Kidney (tissue), 22 donors: ENCODE data around the gene NUP188. TPM values are rescaled to one million over a fixed set of nuclear protein-coding genes. Genes with fewer than 3 reads are reported as not detected.

ENCODE experiments used
- DNase-seq, 5 donors: peaks; one replicate each; pipeline ENCODE4 v3.0.0-alpha.2; 2013 to 2020
- FAIRE-seq: peaks from 2 replicates; lab custom pipeline; 2012; peaks lifted over from hg19 to GRCh38; lab: Jason Lieb, UNC
- H3K27ac ChIP-seq, 2 donors: one replicate each; pipeline ENCODE4 v1.7.0; 2013; ENCODE audit warnings: low read depth in 2 of 2, low read length in 2 of 2, inconsistent platforms in 1 of 2
- H3K27me3 ChIP-seq: one replicate; pipeline ENCODE4 v1.7.1; 2013; ENCODE audit warnings: low read length, inconsistent platforms; ENCODE audit not compliant: control insufficient read depth, insufficient read depth
- H3K36me3 ChIP-seq, 3 donors: one replicate each; pipeline versions ENCODE4 v1.7.0 to v1.7.1; 2013; ENCODE audit warnings: low read length in 3 of 3, control low read depth in 1 of 3, inconsistent platforms in 1 of 3; ENCODE audit not compliant: insufficient read depth in 3 of 3, control insufficient read depth in 2 of 3
- H3K4me1 ChIP-seq, 3 donors: one replicate each; pipeline versions ENCODE4 v1.7.0 to v1.7.1; 2013; ENCODE audit warnings: low read length in 3 of 3, inconsistent platforms in 1 of 3, low read depth in 1 of 3; ENCODE audit not compliant: control insufficient read depth in 2 of 3, insufficient read depth in 2 of 3
- H3K4me3 ChIP-seq, 3 donors: one replicate each; pipeline versions ENCODE4 v1.7.0 to v1.8.1; 2013; ENCODE audit warnings: low read length in 3 of 3, control low read depth in 1 of 3, inconsistent platforms in 1 of 3
- H3K9ac ChIP-seq, 3 donors: one replicate each; pipeline versions ENCODE4 v1.7.0 to v1.7.1; 2013; ENCODE audit warnings: low read length in 3 of 3, control low read depth in 1 of 3, inconsistent platforms in 1 of 3
- H3K9me3 ChIP-seq, 3 donors: one replicate each; pipeline versions ENCODE4 v1.7.0 to v1.7.1; 2013; ENCODE audit warnings: low read length in 3 of 3, control low read depth in 1 of 3, inconsistent platforms in 1 of 3; ENCODE audit not compliant: control insufficient read depth in 2 of 3, insufficient read depth in 1 of 3
- CTCF ChIP-seq: IDR thresholded peaks from 3 replicates; pipeline ENCODE4 v1.5.1; 2012; ENCODE audit warnings: mild to moderate bottlenecking, moderate library complexity, borderline replicate concordance; ENCODE audit not compliant: insufficient read depth; ENCODE audit errors: extremely low read depth
- intact Hi-C: fragments of 100-400 bp; cut with DNase I; formaldehyde crosslinking; loops from one replicate; pipeline ENCODE4 v1.11.1; 2022
- long read RNA-seq, 10 donors: library from polyadenylated mRNA in 1 of 10; unstranded in 1 of 10; transcript quantifications; one replicate each; pipeline ENCODE4 v2.0.0 and lab custom pipeline, GENCODE V29; 2021 to 2026
- polyA plus RNA-seq: library from polyadenylated mRNA; stranded (reverse); fragments of 350-450 nt; fragmentation: Illumina TruSeq; extraction: RNeasy Lipid Tissue Mini Kit (QIAGEN cat#74804); gene quantifications from one replicate; pipeline ENCODE4 v1.2.3, GENCODE V29; 2014; ENCODE audit warnings: low read depth, low replicate concordance; ENCODE audit not compliant: insufficient read depth
- total RNA-seq: library from RNA; stranded (reverse); fragmentation: NEBNext Ultra II Directional; extraction: Animal tissue kit (Norgen Biotek cat#: 25700); gene quantifications from one replicate; pipeline ENCODE4 v1.2.1, GENCODE V29; 2021
- donor health status: control.
- donor health status: control.
- donor health status: control.
- donor health status: control.
- donor health status: control.
- donor health status: DM: yes; HTN: yes; CAD: no.
- donor health status: Normal renal cell carcinoma (clear cell type).

NUP188 gene
- total RNA-seq: 27.9 TPM
- polyA plus RNA-seq: 6.4 TPM
- long read RNA-seq, donor 1, full-length matches to known transcripts: 2 of 2 reads
- long read RNA-seq, donor 1, partial matches to known transcripts: 0 of 2 reads
- long read RNA-seq, donor 1, other reads (novel, unspliced or antisense): 0 of 2 reads
- long read RNA-seq, donor 2, full-length matches to known transcripts: 1 of 50 reads
- long read RNA-seq, donor 2, partial matches to known transcripts: 34 of 50 reads
- long read RNA-seq, donor 2, other reads (novel, unspliced or antisense): 15 of 50 reads
- long read RNA-seq, donor 3, partial matches to known transcripts: 24 of 50 reads
- long read RNA-seq, donor 3, other reads (novel, unspliced or antisense): 26 of 50 reads
- long read RNA-seq, donor 4: 0 reads
- long read RNA-seq, donor 5: 0 reads
- long read RNA-seq, donor 6: 0 reads
- long read RNA-seq, donor 7, full-length matches to known transcripts: 1 of 14 reads
- long read RNA-seq, donor 7, partial matches to known transcripts: 4 of 14 reads
- long read RNA-seq, donor 7, other reads (novel, unspliced or antisense): 9 of 14 reads
- long read RNA-seq, donor 8, full-length matches to known transcripts: 1 of 1 reads
- long read RNA-seq, donor 8, partial matches to known transcripts: 0 of 1 reads
- long read RNA-seq, donor 8, other reads (novel, unspliced or antisense): 0 of 1 reads
- long read RNA-seq, donor 9, partial matches to known transcripts: 12 of 27 reads
- long read RNA-seq, donor 9, other reads (novel, unspliced or antisense): 15 of 27 reads
- long read RNA-seq, donor 10, partial matches to known transcripts: 10 of 10 reads
- long read RNA-seq, donor 10, other reads (novel, unspliced or antisense): 0 of 10 reads

GRCh38 chr9:128947527-128948301 lies at the start of gene NUP188, which contains the start of gene DOLK:
TSS of gene NUP188 (plus strand) at chr9:128947699. CDS start at chr9:128947720, 21 bp downstream.
TSS of gene DOLK (minus strand) at chr9:128947603. CDS start at chr9:128947303, 300 bp downstream.
- H3K9me3 ChIP-seq: no peaks in the 10 kb centered on the region
- FAIRE-seq: no peak
- peak; percentile 95 to 99 (median 97) for DNase-seq
- H3K4me1 ChIP-seq: peaks cover 0 to 13% (median 4%) of the 10 kb centered on the region in 3 donors
- H3K36me3 ChIP-seq: peaks cover 0 to 6% (median 0%) of the 10 kb centered on the region in 3 donors
- H3K4me3 ChIP-seq: peak within 1 kb of the TSS; percentile 69 to 88 (median 75)
- peak within 1 kb of the TSS; percentile 57 to 89 (median 88) for H3K9ac ChIP-seq
- peak within 1 kb of the TSS; percentile 89 to 90 for H3K27ac ChIP-seq
- H3K27me3 ChIP-seq: no peaks in the 10 kb centered on the region
- intact Hi-C loops: no loop called here
- no peak for TF ChIP-seq CTCF

GRCh38 chr9:128898382-128898781 lies 49.1 kb upstream of the NUP188 start:
- no peak for TF ChIP-seq CTCF
- Histone ChIP-seq H3K36me3 (peaks cover 0 to 5% (median 0%) of the 10 kb centered on the region in 3 donors), H3K27ac (no peak overlapping the region), H3K4me1 (peaks cover 0 to 3% (median 0%) of the 10 kb centered on the region in 3 donors), H3K9me3 (no peaks in the 10 kb centered on the region), H3K27me3 (no peaks in the 10 kb centered on the region), H3K4me3 (no peak overlapping the region), H3K9ac (no peak overlapping the region)
- DNase-seq (no peak), FAIRE-seq (no peak)
- intact Hi-C loops: no loop called here

- Histone ChIP-seq H3K9ac (no peak overlapping the region), H3K4me3 (no peak overlapping the region), H3K36me3 (peaks cover 0 to 5% (median 0%) of the 10 kb centered on the region in 3 donors), H3K4me1 (peaks cover 0 to 3% (median 0%) of the 10 kb centered on the region in 3 donors), H3K9me3 (no peaks in the 10 kb centered on the region), H3K27me3 (no peaks in the 10 kb centered on the region), H3K27ac (no peak overlapping the region)
- FAIRE-seq (no peak), DNase-seq (no peak)
- TF ChIP-seq CTCF: no peak
- intact Hi-C loops: no loop called here
These were observed 48.5 kb upstream of the NUP188 start for GRCh38 chr9:128898845-128899565.
